ENCODE results near the gene PSKH1. TPM values are rescaled to one million over a fixed set of nuclear protein-coding genes. Genes with fewer than 3 reads are reported as not detected.

Gene PSKH1
- total and polyA plus RNA-seq, 10 of the 15 experiments (the other 5 are each of a cell fraction or from before 2014, with no cell fraction given) = 0.63 to 20.4 (median 7.8) TPM

DNA sequence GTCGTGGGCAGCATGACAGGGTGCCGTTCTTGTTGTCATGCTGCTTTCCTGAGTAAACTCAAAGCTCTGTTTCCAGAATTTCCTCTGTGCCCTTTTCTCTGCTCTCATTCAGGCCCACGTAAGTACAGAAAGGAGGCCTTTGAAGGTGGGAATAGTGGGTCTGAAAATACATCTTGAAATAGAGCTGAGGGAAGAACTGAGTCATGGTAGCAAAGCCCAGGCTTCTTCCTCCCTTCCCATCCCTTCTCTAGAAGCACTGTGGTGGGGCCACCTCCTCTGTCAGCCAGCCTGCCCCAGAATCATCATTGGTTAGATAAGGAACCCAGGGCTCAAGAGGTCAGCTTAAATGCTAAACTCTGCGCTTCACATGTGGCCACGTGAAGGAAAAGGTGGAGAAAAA lies 29.2 kb downstream of the PSKH1 start:
- DNase-seq (ENCODE audit: low read depth, low spot score) (no peak), ATAC-seq (no peak), FAIRE-seq (no peak)
- Histone ChIP-seq H3K27me3 (replicated peaks in 1 of 2; ENCODE audit: control insufficient read depth in 2 of 2, insufficient read depth in 2 of 2, low read length in 1 of 2) (no peaks in the 10 kb centered on the region), H3K9me3 (replicated peaks; ENCODE audit: control insufficient read depth, insufficient read depth, low read length) (no peaks in the 10 kb centered on the region), H3K27ac (ENCODE audit: control insufficient read depth, insufficient read depth) (no peak overlapping the region), H3K4me1 (ENCODE audit: control insufficient read depth, insufficient read depth, low read length) (no peaks in the 10 kb centered on the region; the same call in 1 of the 2 replicates), H2AFZ (ENCODE audit: control insufficient read depth, low read depth, low read length) (no peak overlapping the region), H3K79me2 (ENCODE audit: control insufficient read depth, insufficient read depth, low read length) (no peaks in the 10 kb centered on the region), H3K36me3 (ENCODE audit: control insufficient read depth in 2 of 2, insufficient read depth in 2 of 2, low read length in 1 of 2) (peaks cover 0 to 2% of the 10 kb centered on the region in 2 experiments; a peak in 1 of 4 replicates), H3K9ac (ENCODE audit: control insufficient read depth, insufficient read depth, low read length) (no peak overlapping the region), H3K4me2 (ENCODE audit: control insufficient read depth, insufficient read depth) (no peak overlapping the region), H3K4me3 (no peak overlapping the region), H4K20me1 (ENCODE audit: control insufficient read depth, insufficient read depth) (no peaks in the 10 kb centered on the region)
- in situ Hi-C loops (cut with MboI) = no loop called here
- ChIA-PET SMC1A (ENCODE audit: uncharacterized antibody, unreplicated experiment) (interaction anchor here (0.6 kb wide), 1 partner anchor 846 kb away, joined by 3 read pairs; no protein-coding TSS in a partner anchor), CTCF (interaction anchor here (0.5 to 1.2 kb wide), 3 partner anchors 19 to 437 kb away, joined by 3 to 9 read pairs (median 3); no protein-coding TSS in a partner anchor), RAD21 (ENCODE audit: unreplicated experiment) (no interaction called here), POLR2A (interaction anchor here (0.6 kb wide), 1 partner anchor 83 kb away, joined by 6 read pairs; no protein-coding TSS in a partner anchor)
- BruUV-seq (replicated peaks) = no TSS peak
- intact Hi-C loops (cut with micrococcal nuclease; ENCODE audit: unreplicated experiment) = loop anchor here (10.0 kb wide), 1 partner anchor 397 kb away; the partner anchor contains the start of gene RIPOR1
- WGBS (ENCODE audit: insufficient coverage, insufficient replicate concordance, low lambda C conversion rate, missing lambda C conversion rate) = 88% methylated on average over 5 of the region's 5 CpGs
- TF ChIP-seq RBBP5 (conservative IDR thresholded peaks at IDR 0.05) (no peak), CREB1 (IDR thresholded peaks at IDR 0.05; ENCODE audit: low read depth) (no peak)

DNA sequence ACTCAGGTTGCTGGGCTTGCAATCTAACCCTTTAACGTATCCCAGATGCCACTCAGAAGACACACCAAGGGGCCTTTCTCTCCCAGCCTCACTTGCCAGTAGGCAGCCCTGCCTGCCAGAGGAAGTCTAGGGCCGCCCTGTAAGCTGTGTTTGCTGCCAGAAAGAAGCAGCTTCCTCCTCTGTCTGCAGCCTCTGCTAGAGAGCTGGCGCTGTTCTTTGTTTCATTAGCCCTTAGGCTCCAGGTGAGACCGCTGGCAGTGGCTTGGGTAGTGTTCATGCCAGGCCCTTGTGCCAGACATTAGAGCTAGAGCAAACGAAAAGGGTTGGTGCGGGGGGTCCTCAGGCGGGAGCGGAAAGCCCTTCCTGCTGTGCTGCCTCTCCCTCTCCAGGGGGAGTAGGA lies 29.7 kb downstream of the PSKH1 start:
- Histone ChIP-seq H3K27me3 (replicated peaks in 1 of 2; ENCODE audit: control insufficient read depth in 2 of 2, insufficient read depth in 2 of 2, low read length in 1 of 2) (no peaks in the 10 kb centered on the region), H3K36me3 (ENCODE audit: control insufficient read depth in 2 of 2, insufficient read depth in 2 of 2, low read length in 1 of 2) (peaks cover 0 to 5% of the 10 kb centered on the region in 2 experiments; a peak in 2 of 4 replicates), H3K4me3 (no peak overlapping the region), H4K20me1 (ENCODE audit: control insufficient read depth, insufficient read depth) (no peaks in the 10 kb centered on the region), H2AFZ (ENCODE audit: control insufficient read depth, low read depth, low read length) (no peak overlapping the region), H3K79me2 (ENCODE audit: control insufficient read depth, insufficient read depth, low read length) (no peaks in the 10 kb centered on the region), H3K27ac (ENCODE audit: control insufficient read depth, insufficient read depth) (no peak overlapping the region), H3K9ac (ENCODE audit: control insufficient read depth, insufficient read depth, low read length) (no peak overlapping the region), H3K9me3 (replicated peaks; ENCODE audit: control insufficient read depth, insufficient read depth, low read length) (no peaks in the 10 kb centered on the region), H3K4me2 (ENCODE audit: control insufficient read depth, insufficient read depth) (no peak overlapping the region), H3K4me1 (ENCODE audit: control insufficient read depth, insufficient read depth, low read length) (no peaks in the 10 kb centered on the region; the same call in 1 of the 2 replicates)
- CTCF ChIA-PET = interaction anchor here (0.5 to 1.2 kb wide), 2 partner anchors 18 to 437 kb away, joined by 3 to 9 read pairs; no protein-coding TSS in a partner anchor
- WGBS (ENCODE audit: insufficient coverage, insufficient replicate concordance, low lambda C conversion rate, missing lambda C conversion rate) = 72% methylated on average over 8 of the region's 8 CpGs
- in situ Hi-C loops (cut with MboI) = no loop called here
- no TSS peak for BruUV-seq (replicated peaks)
- FAIRE-seq (no peak), ATAC-seq (no peak), DNase-seq (ENCODE audit: low read depth, low spot score) (no peak)
- RAD21 ChIA-PET (ENCODE audit: unreplicated experiment) = no interaction called here
- intact Hi-C loops (cut with micrococcal nuclease; ENCODE audit: unreplicated experiment) = loop anchor here (10.0 kb wide), 1 partner anchor 398 kb away; the partner anchor contains the start of gene RIPOR1
- SMC1A ChIA-PET (ENCODE audit: uncharacterized antibody, unreplicated experiment) = no interaction called here
- POLR2A ChIA-PET = no interaction called here
- TF ChIP-seq, protein P1, sequence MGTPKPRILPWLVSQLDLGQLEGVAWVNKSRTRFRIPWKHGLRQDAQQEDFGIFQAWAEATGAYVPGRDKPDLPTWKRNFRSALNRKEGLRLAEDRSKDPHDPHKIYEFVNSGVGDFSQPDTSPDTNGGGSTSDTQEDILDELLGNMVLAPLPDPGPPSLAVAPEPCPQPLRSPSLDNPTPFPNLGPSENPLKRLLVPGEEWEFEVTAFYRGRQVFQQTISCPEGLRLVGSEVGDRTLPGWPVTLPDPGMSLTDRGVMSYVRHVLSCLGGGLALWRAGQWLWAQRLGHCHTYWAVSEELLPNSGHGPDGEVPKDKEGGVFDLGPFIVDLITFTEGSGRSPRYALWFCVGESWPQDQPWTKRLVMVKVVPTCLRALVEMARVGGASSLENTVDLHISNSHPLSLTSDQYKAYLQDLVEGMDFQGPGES (IDR thresholded peaks at IDR 0.05) = no peak
- TF ChIP-seq IKZF1 (conservative IDR thresholded peaks at IDR 0.05) (no peak), NR2C1 (IDR thresholded peaks at IDR 0.05) (no peak), SRF (IDR thresholded peaks at IDR 0.05; ENCODE audit: low read depth in 2 of 2, low read length in 2 of 2) (no peak), STAT3 (IDR thresholded peaks at IDR 0.05; ENCODE audit: low read depth, low read length) (no peak), POU2F2 (IDR thresholded peaks at IDR 0.05; ENCODE audit: borderline replicate concordance, low read depth, low read length) (no peak)
- TF ChIP-seq, protein P2, sequence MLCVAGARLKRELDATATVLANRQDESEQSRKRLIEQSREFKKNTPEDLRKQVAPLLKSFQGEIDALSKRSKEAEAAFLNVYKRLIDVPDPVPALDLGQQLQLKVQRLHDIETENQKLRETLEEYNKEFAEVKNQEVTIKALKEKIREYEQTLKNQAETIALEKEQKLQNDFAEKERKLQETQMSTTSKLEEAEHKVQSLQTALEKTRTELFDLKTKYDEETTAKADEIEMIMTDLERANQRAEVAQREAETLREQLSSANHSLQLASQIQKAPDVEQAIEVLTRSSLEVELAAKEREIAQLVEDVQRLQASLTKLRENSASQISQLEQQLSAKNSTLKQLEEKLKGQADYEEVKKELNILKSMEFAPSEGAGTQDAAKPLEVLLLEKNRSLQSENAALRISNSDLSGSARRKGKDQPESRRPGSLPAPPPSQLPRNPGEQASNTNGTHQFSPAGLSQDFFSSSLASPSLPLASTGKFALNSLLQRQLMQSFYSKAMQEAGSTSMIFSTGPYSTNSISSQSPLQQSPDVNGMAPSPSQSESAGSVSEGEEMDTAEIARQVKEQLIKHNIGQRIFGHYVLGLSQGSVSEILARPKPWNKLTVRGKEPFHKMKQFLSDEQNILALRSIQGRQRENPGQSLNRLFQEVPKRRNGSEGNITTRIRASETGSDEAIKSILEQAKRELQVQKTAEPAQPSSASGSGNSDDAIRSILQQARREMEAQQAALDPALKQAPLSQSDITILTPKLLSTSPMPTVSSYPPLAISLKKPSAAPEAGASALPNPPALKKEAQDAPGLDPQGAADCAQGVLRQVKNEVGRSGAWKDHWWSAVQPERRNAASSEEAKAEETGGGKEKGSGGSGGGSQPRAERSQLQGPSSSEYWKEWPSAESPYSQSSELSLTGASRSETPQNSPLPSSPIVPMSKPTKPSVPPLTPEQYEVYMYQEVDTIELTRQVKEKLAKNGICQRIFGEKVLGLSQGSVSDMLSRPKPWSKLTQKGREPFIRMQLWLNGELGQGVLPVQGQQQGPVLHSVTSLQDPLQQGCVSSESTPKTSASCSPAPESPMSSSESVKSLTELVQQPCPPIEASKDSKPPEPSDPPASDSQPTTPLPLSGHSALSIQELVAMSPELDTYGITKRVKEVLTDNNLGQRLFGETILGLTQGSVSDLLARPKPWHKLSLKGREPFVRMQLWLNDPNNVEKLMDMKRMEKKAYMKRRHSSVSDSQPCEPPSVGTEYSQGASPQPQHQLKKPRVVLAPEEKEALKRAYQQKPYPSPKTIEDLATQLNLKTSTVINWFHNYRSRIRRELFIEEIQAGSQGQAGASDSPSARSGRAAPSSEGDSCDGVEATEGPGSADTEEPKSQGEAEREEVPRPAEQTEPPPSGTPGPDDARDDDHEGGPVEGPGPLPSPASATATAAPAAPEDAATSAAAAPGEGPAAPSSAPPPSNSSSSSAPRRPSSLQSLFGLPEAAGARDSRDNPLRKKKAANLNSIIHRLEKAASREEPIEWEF (IDR thresholded peaks at IDR 0.05; ENCODE audit: insufficient replicate concordance, low read depth, low read length) = no peak
